ENCODE measurements around the gene FAM204A. TPM values are rescaled to one million over a fixed set of nuclear protein-coding genes. Genes with fewer than 3 reads are reported as not detected.
A peak's percentile ranks its signal among the peaks of the same experiment; 100 is the strongest.

Gene FAM204A
- total and polyA plus RNA-seq, 3 experiments from 2014 or later = 66.3 to 106 (median 71.6) TPM

DNA sequence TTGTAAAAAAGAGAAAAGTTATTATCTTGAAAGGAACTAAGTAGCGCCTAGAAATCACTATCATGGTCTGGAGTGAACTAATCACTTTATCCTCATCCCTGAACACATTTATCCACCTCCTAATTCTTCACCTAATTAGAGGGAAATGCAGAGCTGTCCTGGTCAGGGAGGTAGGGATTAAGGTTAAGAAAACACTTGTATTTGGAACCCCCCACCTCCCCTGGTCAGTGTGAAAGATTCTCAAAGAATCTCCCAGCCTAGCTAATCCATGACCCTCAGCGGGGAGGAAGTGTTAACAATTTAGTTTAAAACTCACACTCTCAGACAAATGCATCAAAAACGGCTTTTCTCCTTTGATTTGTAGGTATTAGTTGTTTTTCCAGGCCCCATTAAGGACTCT is 83.8 kb downstream of the FAM204A start:
- H3K4me1 Mint-ChIP-seq = no peaks in the 10 kb centered on the region
- H3K36me3 Mint-ChIP-seq = no peaks in the 10 kb centered on the region
- H3K9me3 Mint-ChIP-seq = no peaks in the 10 kb centered on the region
- ChIA-PET CTCF (no interaction called here), POLR2A (no interaction called here)
- no peak overlapping the region for H3K27ac Mint-ChIP-seq
- no peak overlapping the region for H3K4me3 ChIP-seq (ENCODE audit: low read length)
- DNase-seq = no peak
- H3K27me3 ChIP-seq (ENCODE audit: insufficient read depth, low read length, poor library complexity, severe bottlenecking) = peaks cover 6% of the 10 kb centered on the region
- peaks cover 9 to 60% of the 10 kb centered on the region in 2 donors for H3K27me3 Mint-ChIP-seq
- H3K4me1 ChIP-seq (ENCODE audit: insufficient read depth, low read length) = no peaks in the 10 kb centered on the region
- no peaks in the 10 kb centered on the region for H3K36me3 ChIP-seq (ENCODE audit: insufficient read depth, low read length)
- H3K9me3 ChIP-seq (ENCODE audit: low read length) = no peaks in the 10 kb centered on the region
- H3K27ac ChIP-seq (ENCODE audit: low read depth, low read length) = no peak overlapping the region
- no peak overlapping the region for H3K4me3 Mint-ChIP-seq

GRCh38 chr10:118256825-118257570 is 85.1 kb downstream of the FAM204A start:
- Histone ChIP-seq H3K9me3 (ENCODE audit: low read length) (no peaks in the 10 kb centered on the region), H3K27me3 (ENCODE audit: insufficient read depth, low read length, poor library complexity, severe bottlenecking) (peaks cover 7% of the 10 kb centered on the region), H3K4me1 (ENCODE audit: insufficient read depth, low read length) (no peaks in the 10 kb centered on the region), H3K4me3 (ENCODE audit: low read length) (no peak overlapping the region), H3K36me3 (ENCODE audit: insufficient read depth, low read length) (no peaks in the 10 kb centered on the region), H3K27ac (ENCODE audit: low read depth, low read length) (no peak overlapping the region)
- ChIA-PET CTCF (no interaction called here), POLR2A (no interaction called here)
- Mint-ChIP-seq H3K4me1 (no peaks in the 10 kb centered on the region), H3K36me3 (no peaks in the 10 kb centered on the region), H3K27ac (no peak overlapping the region), H3K4me3 (no peak overlapping the region), H3K27me3 (peaks cover 10 to 51% of the 10 kb centered on the region in 2 donors), H3K9me3 (no peaks in the 10 kb centered on the region)
- no peak for DNase-seq

DNA sequence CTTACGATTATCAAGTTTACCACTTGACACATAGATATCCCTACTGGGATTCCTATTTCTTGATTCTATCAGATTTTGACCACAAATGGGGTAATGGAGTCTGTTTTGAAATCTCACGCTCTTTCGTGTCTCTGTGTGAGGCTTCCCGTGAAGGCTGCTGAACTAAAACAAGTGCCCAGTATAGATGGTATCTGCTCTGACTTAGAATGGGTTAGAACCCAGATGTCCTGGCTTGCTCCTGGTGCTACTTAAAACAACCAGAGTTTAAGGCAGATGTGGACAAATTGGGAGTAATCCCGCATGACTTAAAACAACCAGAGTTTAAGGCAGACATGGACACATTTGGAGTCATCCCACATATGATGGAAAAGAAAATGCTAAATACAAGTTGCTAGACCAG is 85.9 kb downstream of the FAM204A start:
- ChIA-PET POLR2A (no interaction called here), CTCF (no interaction called here)
- Histone ChIP-seq H3K4me3 (ENCODE audit: low read length) (no peak overlapping the region), H3K9me3 (ENCODE audit: low read length) (no peaks in the 10 kb centered on the region), H3K27me3 (ENCODE audit: insufficient read depth, low read length, poor library complexity, severe bottlenecking) (peaks cover 7% of the 10 kb centered on the region), H3K4me1 (ENCODE audit: insufficient read depth, low read length) (no peaks in the 10 kb centered on the region), H3K36me3 (ENCODE audit: insufficient read depth, low read length) (no peaks in the 10 kb centered on the region), H3K27ac (ENCODE audit: low read depth, low read length) (no peak overlapping the region)
- Mint-ChIP-seq H3K36me3 (no peaks in the 10 kb centered on the region), H3K4me1 (no peaks in the 10 kb centered on the region), H3K9me3 (no peaks in the 10 kb centered on the region), H3K27ac (no peak overlapping the region), H3K4me3 (no peak overlapping the region), H3K27me3 (peaks cover 11 to 50% of the 10 kb centered on the region in 2 donors)
- no peak for DNase-seq

GRCh38 chr10:118255355-118255754 is 86.8 kb downstream of the FAM204A start:
- DNase-seq = no peak
- no peak overlapping the region for H3K4me3 Mint-ChIP-seq
- no peaks in the 10 kb centered on the region for H3K9me3 Mint-ChIP-seq
- no peaks in the 10 kb centered on the region for H3K4me1 Mint-ChIP-seq
- Histone ChIP-seq H3K4me3 (ENCODE audit: low read length) (no peak overlapping the region), H3K27ac (ENCODE audit: low read depth, low read length) (no peak overlapping the region), H3K27me3 (ENCODE audit: insufficient read depth, low read length, poor library complexity, severe bottlenecking) (peaks cover 7% of the 10 kb centered on the region), H3K4me1 (ENCODE audit: insufficient read depth, low read length) (no peaks in the 10 kb centered on the region), H3K36me3 (ENCODE audit: insufficient read depth, low read length) (no peaks in the 10 kb centered on the region), H3K9me3 (ENCODE audit: low read length) (no peaks in the 10 kb centered on the region)
- ChIA-PET POLR2A (no interaction called here), CTCF (no interaction called here)
- H3K27ac Mint-ChIP-seq = no peak overlapping the region
- H3K36me3 Mint-ChIP-seq = no peaks in the 10 kb centered on the region
- H3K27me3 Mint-ChIP-seq = peaks cover 15 to 50% of the 10 kb centered on the region in 2 donors

DNA sequence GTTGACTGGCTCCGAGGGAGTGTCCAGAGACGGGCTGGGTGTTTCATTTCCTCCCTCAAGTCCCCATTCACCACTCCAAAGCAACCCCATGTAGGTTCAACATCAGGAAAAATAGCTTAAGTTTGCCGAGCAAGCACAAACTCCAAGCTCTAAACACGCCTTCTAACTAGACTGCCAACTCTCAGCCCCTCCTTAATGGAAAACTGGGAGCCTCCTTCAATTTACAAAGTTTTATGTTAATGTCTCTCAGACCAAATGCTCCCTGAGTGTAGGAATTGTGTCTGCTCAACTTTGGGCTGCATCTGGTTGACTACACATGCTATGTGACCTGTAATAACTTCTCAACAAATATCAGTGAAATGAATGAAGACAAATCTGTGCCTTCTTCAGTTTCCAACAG is 87.5 kb downstream of the FAM204A start:
- Mint-ChIP-seq H3K4me1 (no peaks in the 10 kb centered on the region), H3K27ac (no peak overlapping the region), H3K27me3 (peaks cover 20 to 51% of the 10 kb centered on the region in 2 donors), H3K36me3 (no peaks in the 10 kb centered on the region), H3K9me3 (no peaks in the 10 kb centered on the region), H3K4me3 (no peak overlapping the region)
- H3K36me3 ChIP-seq (ENCODE audit: insufficient read depth, low read length) = no peaks in the 10 kb centered on the region
- ChIA-PET POLR2A (no interaction called here), CTCF (no interaction called here)
- H3K27me3 ChIP-seq (ENCODE audit: insufficient read depth, low read length, poor library complexity, severe bottlenecking) = peaks cover 7% of the 10 kb centered on the region
- no peak for DNase-seq
- H3K27ac ChIP-seq (ENCODE audit: low read depth, low read length) = no peak overlapping the region
- no peak overlapping the region for H3K4me3 ChIP-seq (ENCODE audit: low read length)
- H3K9me3 ChIP-seq (ENCODE audit: low read length) = no peaks in the 10 kb centered on the region
- H3K4me1 ChIP-seq (ENCODE audit: insufficient read depth, low read length) = no peaks in the 10 kb centered on the region

GRCh38 chr10:118253397-118253796 is 88.7 kb downstream of the FAM204A start:
- POLR2A ChIA-PET = no interaction called here
- CTCF ChIA-PET = no interaction called here

DNA sequence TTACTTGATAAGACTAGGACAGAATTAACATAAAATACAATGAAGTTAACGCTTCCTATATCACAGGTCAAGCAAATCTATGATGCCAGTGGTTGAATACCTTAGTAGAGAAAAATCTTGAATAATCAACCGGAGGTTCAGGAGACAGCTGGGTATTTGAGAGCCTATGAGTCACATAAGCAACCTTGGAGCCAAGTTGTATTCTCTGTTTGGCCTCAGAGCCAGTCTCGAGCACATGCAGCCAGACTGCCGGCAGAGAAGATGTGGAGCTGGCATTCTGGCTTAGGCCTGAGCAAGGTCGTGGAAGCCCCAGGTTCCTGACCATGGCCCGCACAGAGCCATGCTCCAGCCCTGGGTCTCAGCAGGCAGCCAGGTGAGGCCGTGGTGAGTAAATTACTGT is 90.3 kb downstream of the FAM204A start:
- POLR2A ChIA-PET = no interaction called here

More at GRCh38 chr10:118253397-118253796, 88.7 kb downstream of the FAM204A start:
- Mint-ChIP-seq H3K9me3 (no peaks in the 10 kb centered on the region), H3K4me3 (no peak overlapping the region), H3K36me3 (no peaks in the 10 kb centered on the region), H3K4me1 (no peaks in the 10 kb centered on the region), H3K27ac (no peak overlapping the region), H3K27me3 (peaks cover 26 to 58% of the 10 kb centered on the region in 2 donors)
- no peaks in the 10 kb centered on the region for H3K9me3 ChIP-seq (ENCODE audit: low read length)
- no peaks in the 10 kb centered on the region for H3K36me3 ChIP-seq (ENCODE audit: insufficient read depth, low read length)
- H3K4me1 ChIP-seq (ENCODE audit: insufficient read depth, low read length) = no peaks in the 10 kb centered on the region
- DNase-seq = no peak
- H3K27ac ChIP-seq (ENCODE audit: low read depth, low read length) = no peak overlapping the region
- peaks cover 7% of the 10 kb centered on the region for H3K27me3 ChIP-seq (ENCODE audit: insufficient read depth, low read length, poor library complexity, severe bottlenecking)
- H3K4me3 ChIP-seq (ENCODE audit: low read length) = no peak overlapping the region

DNA sequence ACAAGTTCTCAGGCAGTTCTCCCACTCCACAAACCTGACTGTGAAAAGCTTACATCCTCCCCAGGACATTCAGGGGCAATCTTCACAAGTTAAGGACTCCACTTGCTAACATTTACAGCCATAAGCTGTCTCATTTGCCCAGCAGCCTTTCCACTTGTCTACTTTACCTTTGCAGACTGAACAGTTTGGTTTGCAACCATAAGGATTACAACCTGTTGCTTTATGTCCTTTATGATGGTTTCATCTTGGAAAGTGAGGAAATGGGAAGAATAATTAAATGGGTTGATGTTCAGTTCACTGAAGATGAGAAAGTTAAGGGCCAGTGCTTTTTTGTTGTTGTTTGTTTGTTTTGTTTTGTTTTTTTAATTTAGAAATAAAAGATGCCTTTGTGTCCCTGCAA is 92.4 kb downstream of the FAM204A start:
- Mint-ChIP-seq H3K4me3 (no peak overlapping the region), H3K9me3 (no peaks in the 10 kb centered on the region), H3K36me3 (no peaks in the 10 kb centered on the region), H3K27ac (no peak overlapping the region), H3K4me1 (no peaks in the 10 kb centered on the region), H3K27me3 (peaks cover 40 to 69% of the 10 kb centered on the region in 2 donors)
- no peak overlapping the region for H3K4me3 ChIP-seq (ENCODE audit: low read length)
- H3K27me3 ChIP-seq (ENCODE audit: insufficient read depth, low read length, poor library complexity, severe bottlenecking) = peaks cover 13% of the 10 kb centered on the region
- no peak overlapping the region for H3K27ac ChIP-seq (ENCODE audit: low read depth, low read length)
- no peaks in the 10 kb centered on the region for H3K9me3 ChIP-seq (ENCODE audit: low read length)
- no peak for DNase-seq
- POLR2A ChIA-PET = no interaction called here
- CTCF ChIA-PET = no interaction called here
- no peaks in the 10 kb centered on the region for H3K36me3 ChIP-seq (ENCODE audit: insufficient read depth, low read length)
- no peaks in the 10 kb centered on the region for H3K4me1 ChIP-seq (ENCODE audit: insufficient read depth, low read length)

More for the DNA sequence above, 90.3 kb downstream of the FAM204A start:
- Histone ChIP-seq H3K36me3 (ENCODE audit: insufficient read depth, low read length) (no peaks in the 10 kb centered on the region), H3K9me3 (ENCODE audit: low read length) (no peaks in the 10 kb centered on the region), H3K27me3 (ENCODE audit: insufficient read depth, low read length, poor library complexity, severe bottlenecking) (peaks cover 7% of the 10 kb centered on the region), H3K4me1 (ENCODE audit: insufficient read depth, low read length) (no peaks in the 10 kb centered on the region), H3K4me3 (ENCODE audit: low read length) (no peak overlapping the region), H3K27ac (ENCODE audit: low read depth, low read length) (no peak overlapping the region)
- Mint-ChIP-seq H3K4me3 (no peak overlapping the region), H3K4me1 (no peaks in the 10 kb centered on the region), H3K27ac (peak overlapping the region in 1 of 8 donors; percentile 3), H3K9me3 (no peaks in the 10 kb centered on the region), H3K27me3 (peaks cover 33 to 61% of the 10 kb centered on the region in 2 donors), H3K36me3 (no peaks in the 10 kb centered on the region)
- CTCF ChIA-PET = interaction anchor here (1.5 kb wide), 1 partner anchor 756 kb away, joined by 3 read pairs; no protein-coding TSS in a partner anchor
- no peak for DNase-seq
